GM18519 (cell line): Measurements from ENCODE around the gene FILIP1L.

Experiments used
- ATAC-seq: cut with Tn5 transposase; IDR thresholded peaks from one replicate; pipeline ENCODE4 v1.9.1; 2021; ENCODE audit warnings: mild to moderate bottlenecking, moderate library complexity; ENCODE audit not compliant: unreplicated experiment, low FRiP score

The FILIP1L gene

GRCh38 chr3:99833617-99834205, 280.6 kb downstream of the FILIP1L start:
- no peak for ATAC-seq

- no peak for ATAC-seq
Measured at GRCh38 chr3:99829844-99830243, 284.5 kb downstream of the FILIP1L start.

- no peak for ATAC-seq
Measured at GRCh38 chr3:99825004-99825640, 289.2 kb downstream of the FILIP1L start.

GRCh38 chr3:99823723-99824711, 290.3 kb downstream of the FILIP1L start:
- no peak for ATAC-seq

GRCh38 chr3:99818818-99819217, 295.5 kb downstream of the FILIP1L start:
- ATAC-seq, result no peak

- ATAC-seq, result peak; percentile 94
Measured at GRCh38 chr3:99817437-99818240, 296.7 kb downstream of the FILIP1L start, which contains the start of gene CMSS1. TSS of gene CMSS1 (plus strand) at chr3:99817862.

- no peak for ATAC-seq
Measured at GRCh38 chr3:99817047-99817436, 297.3 kb downstream of the FILIP1L start.

- ATAC-seq, result no peak
Measured at GRCh38 chr3:99810403-99810802, 303.9 kb downstream of the FILIP1L start.

GRCh38 chr3:99809565-99809964, 304.7 kb downstream of the FILIP1L start:
- no peak for ATAC-seq

- ATAC-seq, result no peak
Measured at GRCh38 chr3:99808163-99808794, 306.0 kb downstream of the FILIP1L start.

- no peak for ATAC-seq
Measured at GRCh38 chr3:99805160-99805559, 309.1 kb downstream of the FILIP1L start.

GRCh38 chr3:99803297-99803696, 311.0 kb downstream of the FILIP1L start:
- ATAC-seq, result no peak

- no peak for ATAC-seq
Measured at GRCh38 chr3:99799422-99799821, 314.9 kb downstream of the FILIP1L start.

- ATAC-seq, result no peak
Measured at GRCh38 chr3:99795573-99795972, 318.7 kb downstream of the FILIP1L start.

- no peak for ATAC-seq
Measured at GRCh38 chr3:99794485-99794884, 319.8 kb downstream of the FILIP1L start.

GRCh38 chr3:99789011-99789721, 325.1 kb downstream of the FILIP1L start:
- peak; percentile 91 for ATAC-seq
